Keratinocyte (primary cell): ENCODE data around the gene GNB1L. TPM values are rescaled to one million over a fixed set of nuclear protein-coding genes. Genes with fewer than 3 reads are reported as not detected.

Experiments
- DNase-seq: peaks from one replicate; pipeline ENCODE4 v3.0.0-alpha.2; 2011; ENCODE audit warnings: low read depth, missing footprints, low spot score
- FAIRE-seq: peaks from 2 replicates; lab custom pipeline; 2011; peaks lifted over from hg19 to GRCh38; lab: Jason Lieb, UNC
- H2AFZ ChIP-seq: 2 replicates; pipeline ENCODE4 v1.6.0; 2012; ENCODE audit warnings: low read length, control low read depth, inconsistent platforms; ENCODE audit not compliant: control insufficient read depth
- H3K27ac ChIP-seq: 2 replicates; pipeline ENCODE4 v1.5.1; 2011; ENCODE audit warnings: low read length; ENCODE audit not compliant: control insufficient read depth, insufficient read depth
- H3K27me3 ChIP-seq: 3 replicates; pipeline ENCODE4 v1.6.0; 2011; ENCODE audit warnings: low read length; ENCODE audit not compliant: control insufficient read depth, insufficient read depth; ENCODE audit errors: extremely low read depth
- H3K36me3 ChIP-seq, 2 experiments: 2 replicates in 1 of 2; 3 replicates in 1 of 2; pipeline ENCODE4 v1.5.1; 2011; ENCODE audit warnings: low read length in 2 of 2, mild to moderate bottlenecking in 1 of 2; ENCODE audit not compliant: control insufficient read depth in 2 of 2, insufficient read depth in 2 of 2; ENCODE audit errors: extremely low read depth in 1 of 2
- H3K4me1 ChIP-seq: 3 replicates; pipeline ENCODE4 v1.5.1; 2011; ENCODE audit warnings: low read length; ENCODE audit not compliant: control insufficient read depth, insufficient read depth; ENCODE audit errors: extremely low read depth
- H3K4me2 ChIP-seq: 3 replicates; pipeline ENCODE4 v1.6.0; 2011; ENCODE audit warnings: low read depth, low read length; ENCODE audit not compliant: control insufficient read depth, insufficient read depth; ENCODE audit errors: extremely low read depth
- H3K4me3 ChIP-seq, 3 experiments: fragments of 200-600 bp in 1 of 3; sonication (generic) in 1 of 3; 2 replicates in 2 of 3; 3 replicates in 1 of 3; pipeline ENCODE4 v1.5.1; 2011 to 2016; ENCODE audit warnings: low read length in 3 of 3, mild to moderate bottlenecking in 3 of 3, control low read depth in 2 of 3, inconsistent platforms in 1 of 3, low read depth in 1 of 3, mixed read lengths in 1 of 3, mixed run types in 1 of 3, moderate library complexity in 1 of 3; ENCODE audit not compliant: control insufficient read depth in 2 of 3, insufficient read depth in 2 of 3; ENCODE audit errors: extremely low read depth in 1 of 3
- H3K79me2 ChIP-seq: 2 replicates; pipeline ENCODE4 v1.6.0; 2012; ENCODE audit warnings: low read length; ENCODE audit not compliant: control insufficient read depth, insufficient read depth
- H3K9ac ChIP-seq: 3 replicates; pipeline ENCODE4 v1.6.0; 2011; ENCODE audit warnings: low read length; ENCODE audit not compliant: control insufficient read depth, insufficient read depth; ENCODE audit errors: extremely low read depth
- H3K9me1 ChIP-seq: 3 replicates; pipeline ENCODE4 v1.6.0; 2011; ENCODE audit warnings: low read length; ENCODE audit not compliant: control insufficient read depth, insufficient read depth; ENCODE audit errors: extremely low read depth
- H3K9me3 ChIP-seq: 2 replicates; pipeline ENCODE4 v1.5.1; 2012; ENCODE audit warnings: low read depth, low read length; ENCODE audit not compliant: control insufficient read depth
- H4K20me1 ChIP-seq: 3 replicates; pipeline ENCODE4 v1.6.0; 2011; ENCODE audit warnings: low read length; ENCODE audit not compliant: control insufficient read depth, insufficient read depth; ENCODE audit errors: extremely low read depth
- EZH2 ChIP-seq: IDR thresholded peaks from one replicate; pipeline ENCODE4 v1.6.1; 2012; ENCODE audit warnings: inconsistent platforms, mild to moderate bottlenecking, low read length, moderate library complexity
- dilution Hi-C: fragments of 300-500 bp; cut with MboI; formaldehyde crosslinking; loops from one replicate; pipeline ENCODE4 v1.7.0; 2020; ENCODE audit warnings: low sequenced_read_pairs; ENCODE audit not compliant: extremely low pct_ligation_motif_present
- polyA plus RNA-seq, 5 experiments: library from polyadenylated mRNA; depleted of rRNA in 3 of 5; stranded (reverse) in 3 of 5; stranded (forward) in 1 of 5; unstranded in 1 of 5; fragments of >200 nt; gene quantifications; 1 replicate in 1 of 5; 2 replicates in 3 of 5; 3 replicates in 1 of 5; pipeline versions ENCODE4 v1.2.1 to v1.2.3, GENCODE V29; 2011 to 2012; ENCODE audit warnings: missing spikeins in 2 of 5, low read depth in 1 of 5, low replicate concordance in 1 of 5
- TF ChIP-seq, protein P1 (sequence below), 3 experiments: IDR thresholded peaks in 1 of 3; conservative IDR thresholded peaks in 1 of 3; optimal IDR thresholded peaks in 1 of 3; 2 replicates in 2 of 3; 3 replicates in 1 of 3; pipeline versions ENCODE3 to v1.5.1; 2011; ENCODE audit warnings: low read length in 3 of 3, mild to moderate bottlenecking in 3 of 3, moderate library complexity in 2 of 3, control low read depth in 1 of 3, inconsistent platforms in 1 of 3; ENCODE audit not compliant: insufficient read depth in 2 of 3; ENCODE audit errors: extremely low read depth in 1 of 3

GNB1L gene
- polyA plus RNA-seq, 1 donor (not counting 4 experiments of a cell fraction or from before 2014, with no cell fraction given): 2.0 TPM

DNA sequence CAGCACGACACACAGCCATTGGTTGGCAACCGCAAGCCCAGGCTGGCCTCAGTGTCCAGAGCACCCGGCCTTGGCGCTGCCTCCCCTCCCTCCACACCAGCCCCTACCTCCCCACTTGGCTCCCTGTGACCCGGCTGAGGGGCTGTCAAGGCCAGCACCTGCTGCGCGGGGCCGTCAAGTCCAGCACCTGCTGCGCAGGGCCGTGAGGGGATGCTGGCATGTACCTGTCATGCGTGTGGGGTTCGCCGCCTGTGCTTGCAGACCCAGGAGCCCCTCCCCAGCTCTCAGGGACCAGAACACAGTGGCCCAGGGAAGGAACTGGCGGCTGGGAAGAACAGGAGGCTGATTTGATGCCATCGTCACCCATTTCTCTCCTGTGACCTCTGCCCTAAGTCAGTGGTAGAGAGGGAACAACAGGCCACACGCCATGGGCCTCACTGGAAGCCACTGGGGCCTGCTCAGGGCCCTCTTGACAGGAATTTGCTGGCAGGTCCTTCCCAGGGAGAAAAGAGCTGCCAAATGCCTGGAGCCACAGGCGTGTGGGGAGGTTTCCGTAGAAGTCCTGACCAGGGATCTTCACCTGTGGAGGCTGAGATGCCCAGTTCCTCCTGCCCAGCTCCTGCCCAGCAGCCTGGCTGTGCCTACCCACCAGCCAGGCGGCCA is 56.5 kb downstream of the GNB1L start:
- dilution Hi-C loops: no loop called here
- Histone ChIP-seq H3K27ac (no peak overlapping the region), H3K36me3 (peaks cover 3 to 4% of the 10 kb centered on the region in 2 experiments), H3K4me2 (no peak overlapping the region), H3K27me3 (no peaks in the 10 kb centered on the region), H3K4me1 (no peaks in the 10 kb centered on the region), H3K9me3 (no peaks in the 10 kb centered on the region), H3K79me2 (no peaks in the 10 kb centered on the region), H3K4me3 (no peak overlapping the region), H2AFZ (no peak overlapping the region), H4K20me1 (no peaks in the 10 kb centered on the region), H3K9me1 (no peaks in the 10 kb centered on the region), H3K9ac (no peak overlapping the region)
- FAIRE-seq (no peak), DNase-seq (no peak)
- TF ChIP-seq EZH2: no peak
- TF ChIP-seq, protein P1, sequence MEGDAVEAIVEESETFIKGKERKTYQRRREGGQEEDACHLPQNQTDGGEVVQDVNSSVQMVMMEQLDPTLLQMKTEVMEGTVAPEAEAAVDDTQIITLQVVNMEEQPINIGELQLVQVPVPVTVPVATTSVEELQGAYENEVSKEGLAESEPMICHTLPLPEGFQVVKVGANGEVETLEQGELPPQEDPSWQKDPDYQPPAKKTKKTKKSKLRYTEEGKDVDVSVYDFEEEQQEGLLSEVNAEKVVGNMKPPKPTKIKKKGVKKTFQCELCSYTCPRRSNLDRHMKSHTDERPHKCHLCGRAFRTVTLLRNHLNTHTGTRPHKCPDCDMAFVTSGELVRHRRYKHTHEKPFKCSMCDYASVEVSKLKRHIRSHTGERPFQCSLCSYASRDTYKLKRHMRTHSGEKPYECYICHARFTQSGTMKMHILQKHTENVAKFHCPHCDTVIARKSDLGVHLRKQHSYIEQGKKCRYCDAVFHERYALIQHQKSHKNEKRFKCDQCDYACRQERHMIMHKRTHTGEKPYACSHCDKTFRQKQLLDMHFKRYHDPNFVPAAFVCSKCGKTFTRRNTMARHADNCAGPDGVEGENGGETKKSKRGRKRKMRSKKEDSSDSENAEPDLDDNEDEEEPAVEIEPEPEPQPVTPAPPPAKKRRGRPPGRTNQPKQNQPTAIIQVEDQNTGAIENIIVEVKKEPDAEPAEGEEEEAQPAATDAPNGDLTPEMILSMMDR (optimal IDR thresholded peaks at IDR 0.05 in 1 of 3, IDR thresholded peaks at IDR 0.05 in 1 of 3, conservative IDR thresholded peaks at IDR 0.05 in 1 of 3; ENCODE audit: extremely low read depth in 1 of 3, insufficient read depth in 2 of 3, low read length in 3 of 3): no peak

DNA sequence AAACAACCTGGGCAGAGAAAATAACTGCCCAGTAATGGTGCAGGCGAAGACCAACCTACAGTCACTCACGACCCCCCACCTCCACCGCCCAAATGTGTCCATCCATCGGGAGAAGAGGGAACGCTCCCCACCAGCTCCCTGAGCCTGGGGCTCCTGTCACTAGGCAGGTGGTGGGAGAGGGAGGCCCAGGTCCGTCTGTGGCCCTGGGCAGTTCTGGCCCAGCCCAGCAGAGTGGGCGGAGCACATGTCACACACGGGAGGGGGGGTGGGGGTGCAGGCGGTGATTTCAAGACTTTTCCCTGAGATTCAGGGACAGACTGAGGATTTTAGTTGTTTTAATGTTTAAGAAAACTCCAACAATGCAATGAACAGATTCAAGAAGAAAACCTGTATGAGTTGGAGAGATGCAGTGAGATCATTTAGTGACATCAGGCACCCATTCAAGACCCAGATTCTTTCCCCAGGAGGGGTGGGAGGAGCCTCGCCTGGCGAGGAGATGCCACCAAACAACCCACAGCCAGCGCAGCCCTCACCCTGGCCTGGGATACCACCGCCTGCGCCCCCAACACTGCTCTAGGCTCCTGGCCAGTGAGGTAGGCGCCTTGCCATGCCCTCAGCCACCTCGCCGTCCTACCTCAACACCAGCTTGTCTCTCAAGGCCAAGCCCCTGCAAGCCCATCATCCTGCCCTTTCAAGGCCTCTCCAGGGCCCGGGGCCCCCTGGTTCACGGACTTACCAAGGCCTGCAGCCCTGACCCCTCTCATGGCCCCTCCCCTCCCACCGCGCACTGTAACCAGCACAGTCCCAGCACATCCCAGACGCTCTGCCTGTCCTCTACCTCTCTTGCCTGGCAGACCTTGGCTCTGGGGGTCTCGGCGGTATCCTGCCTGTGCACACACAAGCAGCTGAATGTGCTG is 57.3 kb downstream of the GNB1L start:
- no peak for TF ChIP-seq EZH2
- FAIRE-seq (no peak), DNase-seq (no peak)
- Histone ChIP-seq H3K9ac (no peak overlapping the region), H4K20me1 (no peaks in the 10 kb centered on the region), H3K27me3 (no peaks in the 10 kb centered on the region), H3K79me2 (no peaks in the 10 kb centered on the region), H3K9me3 (no peaks in the 10 kb centered on the region), H3K4me2 (no peak overlapping the region), H3K4me1 (no peaks in the 10 kb centered on the region), H3K36me3 (peaks cover 3 to 4% of the 10 kb centered on the region in 2 experiments), H2AFZ (no peak overlapping the region), H3K4me3 (no peak overlapping the region), H3K27ac (no peak overlapping the region), H3K9me1 (no peaks in the 10 kb centered on the region)
- dilution Hi-C loops: no loop called here
